Gastroesophageal sphincter (tissue), 3 donors: ENCODE measurements around the gene RYR3.

ENCODE experiments used
- CTCF ChIP-seq, 4 experiments: fragments of 200-600 bp in 2 of 4; fragments of 450-650 bp in 2 of 4; sonication (generic) in 1 of 4; IDR thresholded peaks; one replicate each; pipeline ENCODE4 v1.5.1; 2017 to 2019; ENCODE audit warnings: antibody characterized with exemption in 4 of 4, mild to moderate bottlenecking in 2 of 4, moderate library complexity in 2 of 4
- POLR2A ChIP-seq, 2 donors: fragments of 450-650 bp; IDR thresholded peaks; one replicate each; pipeline ENCODE4 v1.6.1; 2017; ENCODE audit warnings: antibody characterized with exemption in 2 of 2, mild to moderate bottlenecking in 2 of 2, moderate library complexity in 1 of 2
- POLR2AphosphoS5 ChIP-seq: sonication (generic); formaldehyde crosslinking; IDR thresholded peaks from one replicate; pipeline ENCODE4 v1.6.1; 2017; ENCODE audit warnings: antibody characterized with exemption

- TF ChIP-seq CTCF (IDR thresholded peaks at IDR 0.05) (peak in 3 of 4 experiments; percentile 32 to 74 (median 41)), POLR2A (IDR thresholded peaks at IDR 0.05) (no peak), POLR2AphosphoS5 (no peak)
These were observed 427.2 kb downstream of the RYR3 start for GRCh38 chr15:33737687-33738601.
